ENCODE results near the gene FBLN5. TPM values are rescaled to one million over a fixed set of nuclear protein-coding genes. Genes with fewer than 3 reads are reported as not detected.
A peak's percentile ranks its signal among the peaks of the same experiment; 100 is the strongest.

Gene FBLN5
- total RNA-seq, 1 donor from 2014 or later = 6.9 TPM

GRCh38 chr14:91945751-91946621 is 1.5 kb downstream of the FBLN5 start:
- peak overlapping the region; percentile 75 for H3K4me3 Mint-ChIP-seq (ENCODE audit: low read depth)
- no peaks in the 10 kb centered on the region for H3K9me3 Mint-ChIP-seq (ENCODE audit: low read depth)
- peaks cover 55% of the 10 kb centered on the region for H3K27me3 Mint-ChIP-seq

GRCh38 chr14:91942946-91943345 is 4.5 kb downstream of the FBLN5 start:
- no peak overlapping the region for H3K4me3 Mint-ChIP-seq (ENCODE audit: low read depth)
- no peaks in the 10 kb centered on the region for H3K9me3 Mint-ChIP-seq (ENCODE audit: low read depth)
- peaks cover 8% of the 10 kb centered on the region for H3K4me1 Mint-ChIP-seq (ENCODE audit: low read depth)
- DNase-seq (ENCODE audit: low spot score, unreplicated experiment) = no peak
- peaks cover 35% of the 10 kb centered on the region for H3K27me3 Mint-ChIP-seq
- TF ChIP-seq, protein P1, sequence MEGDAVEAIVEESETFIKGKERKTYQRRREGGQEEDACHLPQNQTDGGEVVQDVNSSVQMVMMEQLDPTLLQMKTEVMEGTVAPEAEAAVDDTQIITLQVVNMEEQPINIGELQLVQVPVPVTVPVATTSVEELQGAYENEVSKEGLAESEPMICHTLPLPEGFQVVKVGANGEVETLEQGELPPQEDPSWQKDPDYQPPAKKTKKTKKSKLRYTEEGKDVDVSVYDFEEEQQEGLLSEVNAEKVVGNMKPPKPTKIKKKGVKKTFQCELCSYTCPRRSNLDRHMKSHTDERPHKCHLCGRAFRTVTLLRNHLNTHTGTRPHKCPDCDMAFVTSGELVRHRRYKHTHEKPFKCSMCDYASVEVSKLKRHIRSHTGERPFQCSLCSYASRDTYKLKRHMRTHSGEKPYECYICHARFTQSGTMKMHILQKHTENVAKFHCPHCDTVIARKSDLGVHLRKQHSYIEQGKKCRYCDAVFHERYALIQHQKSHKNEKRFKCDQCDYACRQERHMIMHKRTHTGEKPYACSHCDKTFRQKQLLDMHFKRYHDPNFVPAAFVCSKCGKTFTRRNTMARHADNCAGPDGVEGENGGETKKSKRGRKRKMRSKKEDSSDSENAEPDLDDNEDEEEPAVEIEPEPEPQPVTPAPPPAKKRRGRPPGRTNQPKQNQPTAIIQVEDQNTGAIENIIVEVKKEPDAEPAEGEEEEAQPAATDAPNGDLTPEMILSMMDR (IDR thresholded peaks at IDR 0.05; ENCODE audit: unreplicated experiment) = no peak
- H3K36me3 Mint-ChIP-seq (ENCODE audit: insufficient read depth) = no peaks in the 10 kb centered on the region
- no peak overlapping the region for H3K27ac Mint-ChIP-seq

More at GRCh38 chr14:91945751-91946621, 1.5 kb downstream of the FBLN5 start:
- peaks cover 5% of the 10 kb centered on the region for H3K4me1 Mint-ChIP-seq (ENCODE audit: low read depth)
- H3K36me3 Mint-ChIP-seq (ENCODE audit: insufficient read depth) = no peaks in the 10 kb centered on the region
- no peak for DNase-seq (ENCODE audit: low spot score, unreplicated experiment)
- TF ChIP-seq, protein P1 (IDR thresholded peaks at IDR 0.05; ENCODE audit: unreplicated experiment) = no peak
- no peak overlapping the region for H3K27ac Mint-ChIP-seq

DNA sequence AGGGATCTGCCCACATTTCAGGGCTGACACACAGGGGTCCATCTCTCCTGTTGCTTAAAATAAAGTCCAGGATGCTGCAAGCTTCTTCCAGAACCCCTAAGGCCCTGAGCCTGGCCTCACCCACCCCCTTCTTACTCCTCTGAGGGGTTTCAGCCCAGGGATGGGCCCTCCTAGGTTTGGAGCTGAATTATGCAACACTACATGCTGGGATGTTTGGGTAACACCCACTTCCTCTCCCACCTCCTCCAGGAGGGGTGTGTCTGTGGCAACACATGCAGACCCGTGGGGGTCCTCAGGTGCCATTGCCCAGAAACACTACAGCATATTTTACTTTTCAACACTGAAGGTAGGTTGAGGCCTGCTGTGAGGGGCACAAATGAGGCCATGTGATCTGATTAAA is 5.4 kb downstream of the FBLN5 start:
- Mint-ChIP-seq H3K9me3 (ENCODE audit: low read depth) (no peaks in the 10 kb centered on the region), H3K27me3 (peaks cover 31% of the 10 kb centered on the region), H3K27ac (no peak overlapping the region), H3K36me3 (ENCODE audit: insufficient read depth) (no peaks in the 10 kb centered on the region), H3K4me3 (ENCODE audit: low read depth) (no peak overlapping the region), H3K4me1 (ENCODE audit: low read depth) (peaks cover 8% of the 10 kb centered on the region)
- TF ChIP-seq, protein P1 (IDR thresholded peaks at IDR 0.05; ENCODE audit: unreplicated experiment) = no peak
- DNase-seq (ENCODE audit: low spot score, unreplicated experiment) = no peak

DNA sequence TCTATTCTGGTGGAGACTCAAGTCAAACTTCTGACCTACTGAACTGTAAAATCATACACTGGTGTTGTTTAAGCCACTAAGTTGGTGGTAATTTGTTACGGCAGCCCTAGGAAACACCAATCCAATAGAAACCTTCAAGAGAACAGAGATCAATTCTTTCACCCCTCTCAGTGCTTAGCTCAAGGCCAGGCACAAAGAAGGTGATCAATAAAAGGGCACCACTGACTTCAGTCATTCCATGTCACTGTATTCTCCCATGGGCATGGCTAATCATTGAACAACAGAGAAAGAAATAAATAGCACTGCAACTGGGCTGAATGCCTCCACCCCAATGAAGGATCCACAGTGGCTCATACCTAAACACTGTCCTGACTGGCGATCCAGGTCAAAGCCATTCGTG is 7.3 kb downstream of the FBLN5 start:
- no peak for DNase-seq (ENCODE audit: low spot score, unreplicated experiment)
- TF ChIP-seq, protein P1 (IDR thresholded peaks at IDR 0.05; ENCODE audit: unreplicated experiment) = no peak
- Mint-ChIP-seq H3K9me3 (ENCODE audit: low read depth) (no peaks in the 10 kb centered on the region), H3K27ac (peak overlapping the region; percentile 67), H3K4me1 (ENCODE audit: low read depth) (peaks cover 11% of the 10 kb centered on the region), H3K27me3 (peaks cover 16% of the 10 kb centered on the region), H3K36me3 (ENCODE audit: insufficient read depth) (peaks cover 1% of the 10 kb centered on the region), H3K4me3 (ENCODE audit: low read depth) (no peak overlapping the region)

GRCh38 chr14:91935586-91935985 is 11.9 kb downstream of the FBLN5 start:
- no peak for DNase-seq (ENCODE audit: low spot score, unreplicated experiment)
- H3K27ac Mint-ChIP-seq = no peak overlapping the region
- peaks cover 1% of the 10 kb centered on the region for H3K36me3 Mint-ChIP-seq (ENCODE audit: insufficient read depth)
- H3K4me3 Mint-ChIP-seq (ENCODE audit: low read depth) = no peak overlapping the region
- TF ChIP-seq, protein P1 (IDR thresholded peaks at IDR 0.05; ENCODE audit: unreplicated experiment) = no peak
- peaks cover 7% of the 10 kb centered on the region for H3K27me3 Mint-ChIP-seq
- H3K4me1 Mint-ChIP-seq (ENCODE audit: low read depth) = peaks cover 12% of the 10 kb centered on the region
- no peaks in the 10 kb centered on the region for H3K9me3 Mint-ChIP-seq (ENCODE audit: low read depth)

Measured in progenitor cell of endocrine pancreas (in vitro differentiated cells).